Measurements from ENCODE around the gene NKD1. TPM values are rescaled to one million over a fixed set of nuclear protein-coding genes. Genes with fewer than 3 reads are reported as not detected.
"Not testable (repeated sequence)": the region's sequence is repeated elsewhere in the genome, so short reads cannot be mapped to it uniquely, and the experiment has no call there.

Gene NKD1
- total RNA-seq, 1 donor, result under 0.01 TPM

GRCh38 chr16:50500171-50500874 lies 47.9 kb upstream of the NKD1 start:
- no peak for DNase-seq (ENCODE audit: insufficient read length, low spot score, missing footprints)
- no peak overlapping the region for H3K4me3 ChIP-seq (ENCODE audit: insufficient read depth, low read length)
- no peaks in the 10 kb centered on the region for H3K36me3 ChIP-seq (ENCODE audit: insufficient read depth, low read length)
- H3K27me3 ChIP-seq (ENCODE audit: insufficient read depth, low read length), result no peaks in the 10 kb centered on the region
- H3K27ac ChIP-seq (ENCODE audit: low read depth, low read length), result no peak overlapping the region
- no peaks in the 10 kb centered on the region for H3K9me3 ChIP-seq (ENCODE audit: low read depth, low read length)
- H3K4me1 ChIP-seq (ENCODE audit: insufficient read depth, low read length), result peaks cover 3% of the 10 kb centered on the region
- H3K79me2 ChIP-seq (ENCODE audit: insufficient read depth, low read length), result no peaks in the 10 kb centered on the region
- no peak overlapping the region for H3K4me2 ChIP-seq (ENCODE audit: insufficient read depth, low read length)
- no peak for TF ChIP-seq CTCF (IDR thresholded peaks at IDR 0.05; ENCODE audit: extremely low read depth, low read depth, low read length)
- no peaks in the 10 kb centered on the region for H4K20me1 ChIP-seq (ENCODE audit: insufficient read depth, low read length)
- no peak overlapping the region for H2AFZ ChIP-seq (ENCODE audit: low read length)

- H3K4me2 ChIP-seq (ENCODE audit: insufficient read depth, low read length), result no peak overlapping the region
- no peaks in the 10 kb centered on the region for H4K20me1 ChIP-seq (ENCODE audit: insufficient read depth, low read length)
- H3K4me3 ChIP-seq (ENCODE audit: insufficient read depth, low read length), result no peak overlapping the region
- no peak for TF ChIP-seq CTCF (IDR thresholded peaks at IDR 0.05; ENCODE audit: extremely low read depth, low read depth, low read length)
- no peaks in the 10 kb centered on the region for H3K9me3 ChIP-seq (ENCODE audit: low read depth, low read length)
- H3K36me3 ChIP-seq (ENCODE audit: insufficient read depth, low read length), result no peaks in the 10 kb centered on the region
- H3K4me1 ChIP-seq (ENCODE audit: insufficient read depth, low read length), result peaks cover 3% of the 10 kb centered on the region
- no peaks in the 10 kb centered on the region for H3K27me3 ChIP-seq (ENCODE audit: insufficient read depth, low read length)
- no peaks in the 10 kb centered on the region for H3K79me2 ChIP-seq (ENCODE audit: insufficient read depth, low read length)
- no peak overlapping the region for H2AFZ ChIP-seq (ENCODE audit: low read length)
- no peak for DNase-seq (ENCODE audit: insufficient read length, low spot score, missing footprints)
- no peak overlapping the region for H3K27ac ChIP-seq (ENCODE audit: low read depth, low read length)
Measured at GRCh38 chr16:50501251-50501650, 46.9 kb upstream of the NKD1 start.

- H3K4me1 ChIP-seq (ENCODE audit: insufficient read depth, low read length), result peaks cover 2% of the 10 kb centered on the region
- H3K27ac ChIP-seq (ENCODE audit: low read depth, low read length), result no peak overlapping the region
- no peak overlapping the region for H3K4me3 ChIP-seq (ENCODE audit: insufficient read depth, low read length)
- no peak overlapping the region for H3K4me2 ChIP-seq (ENCODE audit: insufficient read depth, low read length)
- H3K9me3 ChIP-seq (ENCODE audit: low read depth, low read length), result no peaks in the 10 kb centered on the region
- no peak for TF ChIP-seq CTCF (IDR thresholded peaks at IDR 0.05; ENCODE audit: extremely low read depth, low read depth, low read length)
- H4K20me1 ChIP-seq (ENCODE audit: insufficient read depth, low read length), result no peaks in the 10 kb centered on the region
- DNase-seq (ENCODE audit: insufficient read length, low spot score, missing footprints), result no peak
- H3K27me3 ChIP-seq (ENCODE audit: insufficient read depth, low read length), result no peaks in the 10 kb centered on the region
- H3K79me2 ChIP-seq (ENCODE audit: insufficient read depth, low read length), result no peaks in the 10 kb centered on the region
- no peak overlapping the region for H2AFZ ChIP-seq (ENCODE audit: low read length)
- H3K36me3 ChIP-seq (ENCODE audit: insufficient read depth, low read length), result no peaks in the 10 kb centered on the region
Measured at GRCh38 chr16:50501986-50502615, 46.1 kb upstream of the NKD1 start.

DNA sequence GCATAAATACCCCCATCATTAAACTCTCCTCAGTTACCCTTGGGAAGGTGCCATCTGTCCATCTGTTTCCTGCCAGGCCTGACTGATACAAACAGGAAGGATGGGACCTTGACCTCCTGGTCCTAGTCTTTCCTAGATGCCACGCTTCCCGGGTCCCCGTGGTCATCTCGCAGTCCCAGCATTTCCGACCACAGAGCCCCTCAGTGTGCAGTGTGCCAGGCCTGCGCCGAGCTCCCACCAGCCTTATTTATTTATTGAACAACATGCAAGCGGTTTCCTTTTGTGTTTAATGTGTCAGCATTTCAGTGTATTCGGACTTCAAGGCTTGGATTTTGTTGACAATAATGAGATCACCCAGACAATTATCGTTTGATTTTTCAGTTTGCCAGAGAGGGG lies 45.6 kb upstream of the NKD1 start:
- DNase-seq (ENCODE audit: insufficient read length, low spot score, missing footprints), result no peak
- Histone ChIP-seq H2AFZ (ENCODE audit: low read length) (no peak overlapping the region), H3K4me3 (ENCODE audit: insufficient read depth, low read length) (no peak overlapping the region)

DNA sequence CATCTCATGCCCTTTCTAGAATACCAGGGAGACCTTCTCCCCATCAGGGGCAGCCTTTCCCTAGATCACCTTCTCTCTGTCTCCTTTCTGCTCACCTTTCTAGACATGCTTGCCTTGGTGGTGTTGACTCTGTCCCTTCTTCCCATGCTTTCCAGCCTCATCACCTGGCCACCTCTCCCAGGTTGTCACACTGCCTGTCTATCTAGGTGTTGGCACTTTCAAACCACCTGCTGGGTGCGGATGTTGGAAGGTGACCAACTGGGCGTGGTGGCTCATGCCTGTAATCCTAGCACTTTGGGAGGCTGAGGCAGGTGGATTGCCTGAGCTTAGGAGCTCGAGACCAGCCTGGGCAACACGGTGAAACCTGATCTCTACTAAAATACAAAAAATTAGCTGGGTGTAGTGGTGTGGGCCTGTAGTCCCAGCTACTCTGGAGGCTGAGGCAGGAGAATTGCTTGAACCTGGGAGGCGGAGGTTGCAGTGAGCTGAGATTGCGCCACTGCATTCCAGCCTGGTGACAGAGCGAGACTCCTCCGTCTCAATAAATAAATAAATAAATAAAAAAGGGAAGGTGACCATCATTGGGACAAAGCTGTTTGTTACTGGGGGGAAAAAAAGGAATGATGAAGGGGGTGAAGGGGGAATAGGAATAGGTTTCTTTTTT lies 44.2 kb upstream of the NKD1 start:
- DNase-seq (ENCODE audit: insufficient read length, low spot score, missing footprints); H4K20me1 ChIP-seq (ENCODE audit: insufficient read depth, low read length); H3K27me3 ChIP-seq (ENCODE audit: insufficient read depth, low read length); H3K4me3 ChIP-seq (ENCODE audit: insufficient read depth, low read length); H3K4me2 ChIP-seq (ENCODE audit: insufficient read depth, low read length); H3K36me3 ChIP-seq (ENCODE audit: insufficient read depth, low read length); H3K27ac ChIP-seq (ENCODE audit: low read depth, low read length); H2AFZ ChIP-seq (ENCODE audit: low read length); H3K4me1 ChIP-seq (ENCODE audit: insufficient read depth, low read length); H3K9me3 ChIP-seq (ENCODE audit: low read depth, low read length); H3K79me2 ChIP-seq (ENCODE audit: insufficient read depth, low read length): not testable (repeated sequence)

More for the DNA sequence above, 45.6 kb upstream of the NKD1 start:
- Histone ChIP-seq H3K79me2 (ENCODE audit: insufficient read depth, low read length) (no peaks in the 10 kb centered on the region), H3K27me3 (ENCODE audit: insufficient read depth, low read length) (no peaks in the 10 kb centered on the region), H3K36me3 (ENCODE audit: insufficient read depth, low read length) (no peaks in the 10 kb centered on the region), H3K9me3 (ENCODE audit: low read depth, low read length) (no peaks in the 10 kb centered on the region), H3K4me1 (ENCODE audit: insufficient read depth, low read length) (no peaks in the 10 kb centered on the region), H4K20me1 (ENCODE audit: insufficient read depth, low read length) (no peaks in the 10 kb centered on the region), H3K27ac (ENCODE audit: low read depth, low read length) (no peak overlapping the region), H3K4me2 (ENCODE audit: insufficient read depth, low read length) (no peak overlapping the region)
- no peak for TF ChIP-seq CTCF (IDR thresholded peaks at IDR 0.05; ENCODE audit: extremely low read depth, low read depth, low read length)
